ENCODE data around the gene SIK1. TPM values are rescaled to one million over a fixed set of nuclear protein-coding genes. Genes with fewer than 3 reads are reported as not detected.
A peak's percentile ranks its signal among the peaks of the same experiment; 100 is the strongest.

The SIK1 gene
- total and polyA plus RNA-seq, 7 donors = 1.7 to 85.1 (median 17.2) TPM

DNA sequence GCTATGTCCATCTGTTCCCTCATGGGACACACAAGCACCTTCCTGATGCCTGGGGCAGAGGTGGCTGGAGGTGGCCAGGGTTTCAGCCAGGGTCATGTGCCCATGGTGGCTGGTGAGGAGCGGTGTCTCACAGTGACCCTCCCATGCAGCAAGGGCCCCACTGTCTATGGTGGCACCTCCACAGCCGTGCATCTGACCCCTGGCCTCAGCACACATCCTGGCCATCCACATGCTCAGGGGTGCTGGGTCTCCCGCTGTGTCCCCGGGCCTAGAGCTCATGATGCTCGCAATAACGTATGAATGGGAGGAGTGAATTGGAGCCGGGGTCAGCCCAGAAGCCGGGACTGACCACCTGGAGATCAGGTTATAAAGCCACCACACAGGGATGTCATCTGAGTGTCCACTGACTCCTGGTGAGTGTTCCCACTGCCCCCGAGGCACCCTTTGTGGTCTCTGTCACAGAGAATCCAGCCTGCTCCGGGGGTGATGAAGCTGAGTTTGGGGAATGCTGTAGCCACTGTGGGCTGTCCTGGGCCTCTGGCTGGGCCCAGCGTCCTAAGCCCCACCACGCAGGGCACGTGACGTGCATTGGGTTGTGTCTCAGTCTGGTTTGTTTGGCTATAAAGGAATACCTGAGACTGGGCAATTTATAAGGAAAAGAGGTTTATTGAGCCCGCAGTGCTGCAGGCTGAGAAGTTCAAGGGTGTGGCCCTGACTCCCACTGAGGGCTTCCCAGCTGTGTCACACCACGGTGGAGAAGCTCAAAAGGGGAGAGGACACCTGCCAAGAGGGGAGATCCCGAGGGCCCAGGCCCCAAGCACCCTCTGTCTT is 51.7 kb downstream of the SIK1 start:
- H3K36me3 ChIP-seq (ENCODE audit: insufficient read depth in 1 of 2, low read depth in 1 of 2) = no peaks in the 10 kb centered on the region
- no peaks in the 10 kb centered on the region for H3K9me3 ChIP-seq
- no peaks in the 10 kb centered on the region for H3K4me1 ChIP-seq
- DNase-seq (peak in 1 of 2 donors; percentile 5), ATAC-seq (no peak)
- no peak overlapping the region for H3K27ac ChIP-seq
- intact Hi-C loops (cut with DNase I) = no loop called here
- 90 to 92% (median 91%) methylated on average over 17 of the region's 17 CpGs for WGBS, 3 donors
- H3K4me3 ChIP-seq = no peak overlapping the region
- TF ChIP-seq CTCF (IDR thresholded peaks at IDR 0.05) = no peak
- no peaks in the 10 kb centered on the region for H3K27me3 ChIP-seq (ENCODE audit: insufficient read depth in 3 of 3, low read length in 2 of 3)

DNA sequence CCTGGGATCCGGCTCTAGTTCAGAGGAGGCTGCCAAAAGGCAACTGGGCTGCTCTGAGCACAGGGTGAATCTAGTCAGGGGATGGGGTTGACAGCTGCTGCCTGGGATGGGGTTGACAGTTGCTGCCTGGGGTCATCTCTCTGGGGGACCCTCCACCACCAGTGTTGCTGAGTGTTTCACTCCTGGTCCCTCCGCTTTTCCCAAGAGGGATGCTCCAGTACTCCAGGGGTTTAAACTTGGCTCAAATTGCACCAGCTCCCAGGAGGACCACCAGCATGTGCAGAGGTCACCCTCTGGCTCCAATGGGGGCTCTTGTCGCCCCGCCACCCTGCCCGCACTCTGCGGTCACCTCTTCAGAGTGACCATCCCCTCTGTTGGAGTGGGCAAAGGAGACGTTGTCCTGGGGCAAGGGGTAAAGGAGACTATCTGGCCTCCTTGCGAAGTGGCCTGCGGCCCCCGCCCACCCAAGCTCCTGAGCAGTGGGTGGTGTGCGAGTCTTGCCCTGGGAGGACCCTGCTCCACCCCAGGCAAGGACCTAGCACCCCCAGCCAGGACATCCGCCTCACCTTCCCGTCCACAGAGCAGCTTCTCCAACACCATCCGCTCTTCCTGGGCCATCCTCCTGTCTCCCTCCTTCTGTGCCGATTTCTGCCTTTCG is 52.6 kb downstream of the SIK1 start:
- Histone ChIP-seq H3K27me3 (ENCODE audit: insufficient read depth in 3 of 3, low read length in 2 of 3) (peaks cover 0 to 4% (median 0%) of the 10 kb centered on the region in 3 donors), H3K9me3 (no peaks in the 10 kb centered on the region), H3K4me3 (no peak overlapping the region), H3K36me3 (ENCODE audit: insufficient read depth in 1 of 2, low read depth in 1 of 2) (no peaks in the 10 kb centered on the region), H3K4me1 (no peaks in the 10 kb centered on the region), H3K27ac (no peak overlapping the region)
- no peak for ATAC-seq
- TF ChIP-seq CTCF (IDR thresholded peaks at IDR 0.05) = no peak
- WGBS, 3 donors = 93 to 95% (median 94%) methylated on average over 16 of the region's 16 CpGs
- no peak for DNase-seq
- intact Hi-C loops (cut with DNase I) = no loop called here

DNA sequence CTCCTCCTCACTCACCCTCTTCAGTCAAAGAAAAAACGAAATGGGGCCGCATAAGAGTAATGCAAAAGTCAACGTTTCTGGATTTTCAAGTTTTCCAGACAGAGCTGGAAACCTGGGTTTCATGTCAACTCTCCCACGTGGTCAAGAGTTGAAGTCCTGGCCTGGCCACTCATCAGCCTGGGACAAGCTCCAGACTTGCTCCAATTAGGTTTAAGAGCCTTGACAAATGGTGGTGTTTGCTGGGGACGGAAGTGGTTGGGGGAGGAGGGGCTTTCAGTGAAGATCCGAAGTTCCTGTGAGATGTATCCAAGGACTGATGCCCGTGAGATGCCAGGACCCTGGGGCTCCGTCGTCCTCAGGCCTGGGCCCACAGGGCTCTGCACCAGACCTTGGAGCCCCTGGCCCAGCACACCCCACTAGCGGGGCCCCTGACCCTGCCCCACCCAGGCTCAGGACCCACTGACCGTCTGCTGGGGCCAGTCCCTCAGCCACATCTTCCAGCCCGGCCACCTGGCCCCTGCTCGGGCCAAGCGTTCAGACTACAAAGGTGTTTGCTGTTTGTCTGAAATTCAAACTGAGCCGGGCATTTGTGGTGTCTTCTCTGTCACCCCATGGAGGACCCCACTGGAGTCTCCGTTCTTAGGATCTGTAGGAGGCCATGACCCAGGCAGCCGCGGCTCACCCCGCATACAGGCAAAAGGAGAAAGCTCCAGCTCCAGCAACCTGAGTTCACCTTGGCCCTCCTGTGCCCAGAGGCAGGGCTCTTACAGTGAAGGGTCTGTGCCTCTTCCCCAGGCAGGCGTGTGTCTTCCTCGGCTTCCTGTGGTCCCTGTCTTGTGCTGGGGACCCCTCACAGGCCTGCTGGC is 53.3 kb downstream of the SIK1 start:
- H3K36me3 ChIP-seq (ENCODE audit: insufficient read depth in 1 of 2, low read depth in 1 of 2) = no peaks in the 10 kb centered on the region
- no peak overlapping the region for H3K4me3 ChIP-seq
- H3K27ac ChIP-seq = no peak overlapping the region
- TF ChIP-seq CTCF (IDR thresholded peaks at IDR 0.05) = no peak
- H3K9me3 ChIP-seq = no peaks in the 10 kb centered on the region
- ATAC-seq = peak in 2 of 4 donors; percentile 14 to 33
- DNase-seq = no peak
- peaks cover 0 to 4% (median 0%) of the 10 kb centered on the region in 3 donors for H3K27me3 ChIP-seq (ENCODE audit: insufficient read depth in 3 of 3, low read length in 2 of 3)
- intact Hi-C loops (cut with DNase I) = no loop called here
- 65 to 80% (median 73%) methylated on average over 21 of the region's 21 CpGs for WGBS, 3 donors
- H3K4me1 ChIP-seq = no peaks in the 10 kb centered on the region

GRCh38 chr21:43372663-43373361 is 54.1 kb downstream of the SIK1 start:
- peak; percentile 34 to 57 for DNase-seq
- Histone ChIP-seq H3K27me3 (ENCODE audit: insufficient read depth in 3 of 3, low read length in 2 of 3) (peaks cover 0 to 4% (median 0%) of the 10 kb centered on the region in 3 donors), H3K9me3 (no peaks in the 10 kb centered on the region), H3K36me3 (ENCODE audit: insufficient read depth in 1 of 2, low read depth in 1 of 2) (no peaks in the 10 kb centered on the region), H3K4me1 (no peaks in the 10 kb centered on the region), H3K27ac (no peak overlapping the region), H3K4me3 (no peak overlapping the region)
- no peak for TF ChIP-seq CTCF (IDR thresholded peaks at IDR 0.05)
- ATAC-seq = peak; percentile 67 to 86 (median 78)
- WGBS, 3 donors = 56 to 79% (median 65%) methylated on average over 25 to 26 of the region's 26 CpGs
- intact Hi-C loops (cut with DNase I) = no loop called here
